GM12892 (cell line): ENCODE results near the gene NUP93.

Experiments
- DNase-seq: peaks from one replicate; pipeline ENCODE4 v3.0.0; 2011; ENCODE audit not compliant: insufficient read length
- FAIRE-seq: peaks from 2 replicates; lab custom pipeline; 2011; peaks lifted over from hg19 to GRCh38; lab: Jason Lieb, UNC
- POLR2A ChIP-seq: IDR thresholded peaks from 2 replicates; pipeline ENCODE4 v1.6.1; 2011; ENCODE audit warnings: low read depth, low read length, control low read depth
- POLR2AphosphoS5 ChIP-seq: IDR thresholded peaks from 2 replicates; pipeline ENCODE4 v1.6.1; 2011; ENCODE audit warnings: low read depth, low read length, control low read depth
- TAF1 ChIP-seq: IDR thresholded peaks from 2 replicates; pipeline ENCODE4 v1.6.1; 2011; ENCODE audit warnings: low read depth, mild to moderate bottlenecking, control low read depth, low read length, borderline replicate concordance

NUP93 gene

DNA sequence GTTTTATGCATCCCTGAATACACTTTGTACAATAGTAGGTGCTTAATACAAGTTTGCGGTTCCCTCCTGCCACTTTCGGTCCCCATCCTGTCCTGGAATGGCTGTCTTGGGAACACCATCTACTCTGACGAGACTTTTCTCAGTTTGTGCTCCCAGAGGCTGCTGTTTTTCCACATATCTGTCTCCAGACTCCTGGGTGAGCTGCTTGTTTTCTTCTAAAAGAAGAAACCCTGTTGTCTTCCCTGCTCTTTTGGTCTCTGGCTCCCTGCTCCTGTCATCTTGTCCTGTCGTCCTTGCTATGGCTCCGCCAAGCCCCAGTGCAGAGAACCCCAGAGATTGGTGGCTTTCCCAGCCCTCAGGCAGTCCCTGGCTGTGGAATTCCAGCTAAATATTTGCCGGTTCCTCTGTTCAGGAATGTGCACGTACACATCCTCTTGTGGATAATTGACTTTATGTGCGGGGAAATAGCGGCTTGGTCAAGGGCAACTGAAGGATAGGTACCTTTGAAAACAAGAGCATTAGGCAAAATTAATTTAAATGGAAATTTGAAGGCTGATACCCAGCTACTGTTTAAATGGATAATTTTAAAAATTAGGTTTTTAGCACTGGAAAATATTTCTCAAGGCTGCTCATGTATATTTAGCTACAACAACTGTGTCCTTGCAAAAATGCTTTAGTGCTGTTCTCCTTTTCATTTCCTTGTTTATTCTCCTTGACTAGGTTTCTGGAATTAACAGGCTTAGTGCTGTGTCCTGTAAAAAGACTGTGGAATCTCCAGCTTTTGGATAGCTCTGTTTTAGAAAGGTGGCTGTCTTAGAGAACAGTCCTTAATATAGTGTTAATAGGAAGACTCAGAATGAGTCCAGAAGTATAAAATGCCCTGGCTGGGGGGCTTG is 84.9 kb downstream of the NUP93 start:
- DNase-seq (no peak), FAIRE-seq (no peak)
- TF ChIP-seq POLR2A (no peak), POLR2AphosphoS5 (no peak), TAF1 (no peak)

DNA sequence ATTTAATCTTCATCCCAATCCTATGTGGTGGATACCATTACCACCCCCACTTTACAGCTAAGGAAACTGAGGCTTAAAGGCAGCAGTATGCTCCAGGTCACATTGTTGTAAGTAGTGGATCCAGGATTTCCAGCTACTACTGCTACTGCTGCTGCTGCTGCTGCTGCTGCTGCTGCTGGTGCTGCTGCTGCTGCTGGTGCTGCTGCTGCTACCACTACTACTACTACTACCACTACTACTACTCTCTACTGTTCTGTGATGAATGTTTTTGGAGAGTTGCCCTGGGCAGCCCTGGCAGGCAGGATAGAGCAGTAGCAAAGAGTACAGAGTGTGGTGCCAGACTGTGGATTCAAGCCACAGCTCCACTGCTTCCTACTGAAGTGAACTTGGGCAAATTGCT is 85.8 kb downstream of the NUP93 start:
- TF ChIP-seq POLR2AphosphoS5 (no peak), POLR2A (no peak), TAF1 (no peak)
- FAIRE-seq: no peak

DNA sequence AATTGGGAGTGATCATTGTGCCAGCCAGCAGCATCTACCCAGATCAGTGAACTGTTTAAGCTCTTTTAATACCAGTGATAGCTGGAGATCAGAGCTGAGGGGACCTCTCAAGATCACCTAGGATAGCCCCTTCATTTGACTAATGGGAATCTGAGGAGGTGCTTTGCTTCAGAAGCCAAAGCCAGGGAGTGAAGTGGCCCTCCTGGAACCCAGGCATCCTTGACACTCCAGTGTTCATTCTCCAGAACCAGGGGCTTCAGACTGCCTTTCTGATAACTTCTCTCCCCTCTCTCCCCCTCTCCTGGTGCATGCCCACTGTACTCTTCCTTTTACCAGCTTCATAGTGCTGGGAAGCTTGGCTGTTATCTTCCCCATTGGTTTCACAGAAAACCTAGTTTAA is 87.1 kb downstream of the NUP93 start:
- no peak for TF ChIP-seq POLR2A
- TF ChIP-seq TAF1: no peak
- no peak for TF ChIP-seq POLR2AphosphoS5
- DNase-seq: no peak
- no peak for FAIRE-seq

More for the DNA sequence above, 85.8 kb downstream of the NUP93 start:
- no peak for DNase-seq

DNA sequence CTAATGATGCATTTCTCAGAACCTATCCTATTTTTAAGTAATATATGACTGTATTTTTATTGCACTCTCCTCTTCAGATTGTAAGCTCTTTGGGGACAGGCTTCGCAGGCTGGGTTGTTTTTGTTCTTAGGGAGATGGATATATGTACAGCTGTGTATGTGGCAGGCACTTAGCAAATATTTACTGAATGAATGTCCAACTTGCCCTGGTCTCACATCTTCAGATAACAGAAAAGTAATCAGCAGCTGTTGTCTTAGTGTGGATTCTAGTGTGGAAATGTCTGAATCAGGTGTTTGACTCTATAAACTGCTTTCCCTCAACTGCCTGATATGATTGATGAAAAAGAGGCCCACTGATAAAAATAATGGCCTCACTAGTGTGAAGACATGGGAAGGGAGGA is 88.0 kb downstream of the NUP93 start:
- TF ChIP-seq POLR2A (no peak), TAF1 (no peak), POLR2AphosphoS5 (no peak)
- DNase-seq (no peak), FAIRE-seq (peak; percentile 46)

DNA sequence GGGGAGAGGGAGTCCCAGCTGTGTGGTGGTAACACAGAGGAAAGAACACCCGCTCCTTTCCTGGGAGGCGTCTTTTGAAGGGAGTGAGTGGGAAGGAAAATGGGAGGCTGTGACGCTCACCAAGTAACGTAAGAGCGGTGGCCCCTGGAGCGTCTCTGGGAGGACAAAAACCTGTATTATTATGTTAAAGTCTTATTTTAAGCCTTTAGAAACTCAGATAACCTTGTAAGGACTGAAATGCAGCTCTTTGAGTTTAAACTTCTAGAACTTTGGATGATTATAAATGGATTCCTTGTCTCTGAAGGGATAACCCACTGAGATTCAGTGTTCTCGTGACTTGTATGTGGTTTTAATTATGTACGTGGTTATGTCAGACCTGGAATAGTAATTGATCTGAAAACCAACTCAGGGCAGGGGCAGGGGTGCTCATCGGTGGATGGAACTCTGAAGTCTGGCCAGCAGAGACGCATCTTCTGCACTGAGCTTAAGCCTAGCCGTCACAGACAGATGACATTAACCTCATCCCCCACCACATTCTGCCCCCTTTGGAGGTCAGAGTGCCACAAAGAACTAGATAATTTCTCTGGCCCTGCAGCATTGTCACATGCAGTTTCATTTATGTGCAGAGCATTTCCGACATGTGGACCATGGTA is 93.3 kb downstream of the NUP93 start:
- no peak for DNase-seq
- no peak for FAIRE-seq

DNA sequence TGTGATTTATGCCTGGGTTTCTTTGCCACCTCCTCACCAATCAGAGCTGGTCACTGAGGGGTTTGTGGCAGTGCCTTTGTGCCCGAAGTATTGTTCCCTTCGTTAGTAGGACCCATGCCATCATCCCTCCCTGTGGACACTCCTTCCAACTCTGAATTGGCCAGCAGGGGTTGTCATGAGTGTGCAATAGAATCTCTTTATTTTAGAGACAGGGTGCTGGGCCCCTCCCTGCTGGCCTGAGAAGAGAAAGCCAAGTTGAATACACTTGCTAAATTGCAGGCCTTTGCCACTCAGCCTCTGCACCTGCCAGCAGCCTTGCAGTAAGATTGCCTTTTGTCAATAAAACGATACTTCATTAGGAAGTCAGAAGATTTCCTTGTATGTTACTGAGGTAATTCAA is 94.4 kb downstream of the NUP93 start:
- TF ChIP-seq TAF1: no peak
- TF ChIP-seq POLR2AphosphoS5: no peak
- TF ChIP-seq POLR2A: no peak
- no peak for DNase-seq
- no peak for FAIRE-seq

More for the DNA sequence above, 93.3 kb downstream of the NUP93 start:
- no peak for TF ChIP-seq TAF1
- TF ChIP-seq POLR2A: no peak
- TF ChIP-seq POLR2AphosphoS5: no peak

DNA sequence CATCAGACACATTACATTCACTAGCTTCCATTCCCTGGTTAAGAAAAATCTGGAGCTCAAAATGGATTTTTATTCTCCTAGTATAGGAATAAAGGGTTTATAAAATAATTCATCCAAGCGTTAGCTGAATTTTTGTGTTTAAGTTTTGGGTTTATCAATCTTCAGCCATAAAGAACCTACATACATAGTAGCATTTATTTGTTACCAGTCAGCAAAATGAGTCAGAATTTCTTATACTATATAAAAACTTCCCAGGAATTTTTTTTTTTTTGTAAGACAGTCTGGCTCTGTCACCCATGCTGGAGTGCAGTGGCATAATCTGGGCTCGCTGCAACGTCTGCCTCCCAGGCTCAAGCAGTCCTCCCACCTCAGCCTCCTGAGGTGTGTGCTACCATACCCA is 94.9 kb downstream of the NUP93 start:
- no peak for TF ChIP-seq POLR2A
- no peak for TF ChIP-seq TAF1
- TF ChIP-seq POLR2AphosphoS5: no peak
- FAIRE-seq: no peak
- DNase-seq: no peak

DNA sequence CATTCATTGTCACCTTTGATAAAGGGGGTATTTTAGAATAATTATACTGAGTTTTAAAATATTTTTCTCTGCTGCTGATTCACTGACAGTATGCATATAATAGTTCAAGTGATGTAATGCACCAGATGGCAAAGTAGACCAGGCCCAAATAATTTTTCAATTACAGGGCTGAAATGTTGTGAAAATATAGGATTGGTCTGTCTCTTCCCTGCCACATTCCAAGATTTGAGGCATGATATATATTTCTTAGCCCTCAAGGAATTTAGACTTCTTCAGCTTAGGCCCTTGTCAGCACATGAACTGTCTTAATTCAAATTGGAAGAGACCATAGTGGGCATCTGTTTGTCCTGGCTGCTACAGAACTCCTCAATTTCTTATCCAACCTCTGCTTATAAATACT is 95.9 kb downstream of the NUP93 start:
- FAIRE-seq (no peak), DNase-seq (no peak)
- TF ChIP-seq POLR2A (no peak), POLR2AphosphoS5 (no peak), TAF1 (no peak)

DNA sequence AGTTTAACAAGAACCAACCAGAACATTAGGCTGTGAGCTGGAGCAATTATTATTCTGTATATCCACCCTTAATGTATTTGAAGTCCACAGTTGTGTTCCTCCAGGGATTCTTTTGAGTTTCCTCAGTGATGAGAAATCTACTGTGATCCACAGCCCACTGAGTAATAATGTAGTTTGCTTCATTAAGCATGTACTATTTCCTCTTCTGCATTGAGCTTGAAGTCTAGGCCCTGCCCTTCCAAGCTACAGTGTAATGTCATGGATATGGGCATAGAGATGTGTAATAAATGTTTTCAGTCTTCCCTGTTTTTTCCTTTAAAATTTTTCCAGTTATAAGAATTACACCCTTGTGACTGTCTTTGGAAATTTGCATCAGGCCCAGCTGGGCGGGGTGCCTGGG is 98.7 kb downstream of the NUP93 start:
- DNase-seq (no peak), FAIRE-seq (no peak)
- TF ChIP-seq TAF1 (no peak), POLR2AphosphoS5 (no peak), POLR2A (no peak)

DNA sequence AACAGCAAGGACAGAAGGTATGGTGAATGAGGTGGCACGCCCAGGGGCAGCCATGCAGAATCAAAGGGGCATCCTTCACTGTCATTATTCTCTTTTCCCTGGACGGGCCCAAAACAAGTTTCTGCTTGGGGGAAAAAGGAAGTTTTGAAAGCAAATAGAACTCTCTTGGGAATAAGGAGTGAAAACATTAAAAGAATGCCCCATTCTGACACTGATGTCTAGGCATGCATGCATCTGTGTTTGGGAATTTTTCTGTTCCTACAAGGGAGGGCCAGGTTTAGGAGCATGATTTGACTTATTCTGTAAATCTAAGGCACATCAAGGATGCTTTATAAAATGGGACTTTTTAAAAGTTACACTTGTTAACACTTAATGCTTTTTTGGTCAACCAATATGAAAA is 100.7 kb downstream of the NUP93 start:
- TF ChIP-seq TAF1: no peak
- TF ChIP-seq POLR2AphosphoS5: no peak
- no peak for TF ChIP-seq POLR2A
- FAIRE-seq (no peak), DNase-seq (no peak)

DNA sequence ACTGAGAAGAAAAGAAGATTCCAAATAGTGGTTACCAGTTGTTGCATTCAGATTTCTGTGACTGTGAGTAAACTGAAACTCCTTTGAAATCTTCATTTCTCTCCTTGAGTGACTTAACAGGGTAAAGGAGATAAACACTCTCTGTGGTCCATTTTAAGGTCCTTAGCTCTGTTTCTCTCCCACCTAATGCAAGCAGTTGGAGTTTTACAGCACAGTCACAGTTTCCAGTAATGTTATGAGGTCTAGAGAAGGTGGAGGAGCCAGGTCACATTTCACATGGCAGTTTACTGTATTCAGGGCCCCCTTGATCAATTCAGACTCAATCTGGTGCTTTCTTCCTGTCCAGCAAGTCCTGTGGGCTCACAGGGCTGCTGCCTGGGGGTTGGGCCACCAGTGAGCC is 102.8 kb downstream of the NUP93 start:
- FAIRE-seq (no peak), DNase-seq (no peak)
- TF ChIP-seq TAF1 (no peak), POLR2AphosphoS5 (no peak), POLR2A (no peak)
